Fibroblast of skin of right biceps (primary cell): ENCODE data around the gene MAPKAP1.

Source experiments
- DNase-seq: peaks from one replicate; pipeline ENCODE4 v3.0.0-alpha.2; 2013

MAPKAP1 gene

GRCh38 chr9:125507226-125507625, 199.8 kb downstream of the MAPKAP1 start:
- no peak for DNase-seq

GRCh38 chr9:125505988-125506438, 201.0 kb downstream of the MAPKAP1 start:
- DNase-seq: no peak

GRCh38 chr9:125504616-125505015, 202.4 kb downstream of the MAPKAP1 start:
- no peak for DNase-seq

GRCh38 chr9:125497906-125498305, 209.1 kb downstream of the MAPKAP1 start:
- no peak for DNase-seq

GRCh38 chr9:125497478-125497877, 209.5 kb downstream of the MAPKAP1 start:
- DNase-seq: no peak

GRCh38 chr9:125496313-125496834, 210.6 kb downstream of the MAPKAP1 start:
- DNase-seq: no peak

GRCh38 chr9:125495172-125496119, 211.6 kb downstream of the MAPKAP1 start:
- DNase-seq: no peak

GRCh38 chr9:125494653-125494915, 212.4 kb downstream of the MAPKAP1 start:
- peak; percentile 65 for DNase-seq

GRCh38 chr9:125493881-125494652, 212.9 kb downstream of the MAPKAP1 start:
- DNase-seq: peak; percentile 53

- DNase-seq: no peak
These were observed 213.6 kb downstream of the MAPKAP1 start for GRCh38 chr9:125493384-125493783.

GRCh38 chr9:125492719-125493118, 214.3 kb downstream of the MAPKAP1 start:
- no peak for DNase-seq

GRCh38 chr9:125487842-125488241, 219.2 kb downstream of the MAPKAP1 start:
- DNase-seq: no peak

- no peak for DNase-seq
These were observed 220.4 kb downstream of the MAPKAP1 start for GRCh38 chr9:125486576-125486975.

GRCh38 chr9:125486152-125486508, 220.9 kb downstream of the MAPKAP1 start:
- DNase-seq: no peak

GRCh38 chr9:125485471-125486151, 221.4 kb downstream of the MAPKAP1 start:
- DNase-seq: no peak

- DNase-seq: peak; percentile 86
These were observed 222.4 kb downstream of the MAPKAP1 start for GRCh38 chr9:125484350-125485282.

- no peak for DNase-seq
These were observed 223.3 kb downstream of the MAPKAP1 start for GRCh38 chr9:125483697-125484096.

- no peak for DNase-seq
These were observed 227.0 kb downstream of the MAPKAP1 start for GRCh38 chr9:125479846-125480615.

GRCh38 chr9:125477089-125477544, 229.9 kb downstream of the MAPKAP1 start:
- no peak for DNase-seq

GRCh38 chr9:125476645-125477044, 230.4 kb downstream of the MAPKAP1 start:
- no peak for DNase-seq

- DNase-seq: no peak
These were observed 231.6 kb downstream of the MAPKAP1 start for GRCh38 chr9:125475385-125475784.
